Osteocyte (in vitro differentiated cells): ENCODE data around the gene KNTC1. TPM values are rescaled to one million over a fixed set of nuclear protein-coding genes. Genes with fewer than 3 reads are reported as not detected.
"Not testable (repeated sequence)": the region's sequence is repeated elsewhere in the genome, so short reads cannot be mapped to it uniquely, and the experiment has no call there.

Source experiments
- DNase-seq: peaks from one replicate; pipeline ENCODE4 v3.0.0; 2021; ENCODE audit warnings: mixed read lengths; ENCODE audit not compliant: unreplicated experiment; ENCODE audit errors: extremely low spot score
- H3K27ac Mint-ChIP-seq: one replicate; pipeline ENCODE4 v1.8.0; 2021; ENCODE audit warnings: mild to moderate bottlenecking, mixed read lengths; ENCODE audit not compliant: unreplicated experiment
- H3K27me3 Mint-ChIP-seq: one replicate; pipeline ENCODE4 v1.8.0; 2021; ENCODE audit warnings: mixed read lengths; ENCODE audit not compliant: unreplicated experiment
- H3K36me3 Mint-ChIP-seq: one replicate; pipeline ENCODE4 v1.8.0; 2021; ENCODE audit warnings: mixed read lengths; ENCODE audit not compliant: unreplicated experiment
- H3K4me1 Mint-ChIP-seq: one replicate; pipeline ENCODE4 v1.8.0; 2021; ENCODE audit warnings: mixed read lengths; ENCODE audit not compliant: unreplicated experiment
- H3K4me3 Mint-ChIP-seq: one replicate; pipeline ENCODE4 v1.8.0; 2021; ENCODE audit warnings: mild to moderate bottlenecking, moderate library complexity, mixed read lengths; ENCODE audit not compliant: unreplicated experiment
- H3K9me3 Mint-ChIP-seq: one replicate; pipeline ENCODE4 v1.8.0; 2021; ENCODE audit warnings: mixed read lengths; ENCODE audit not compliant: unreplicated experiment
- total RNA-seq: library from RNA; stranded (reverse); gene quantifications from 2 replicates; pipeline ENCODE4 v1.2.1, GENCODE V29; 2021
- TF ChIP-seq, protein P1 (sequence below): fragments of 200-600 bp; sonication (generic); IDR thresholded peaks from 2 replicates; pipeline ENCODE4 v1.5.0; 2021; ENCODE audit warnings: antibody characterized with exemption, mild to moderate bottlenecking, moderate library complexity

KNTC1 gene
- total RNA-seq, 1 donor from 2014 or later, result 14.1 TPM

DNA sequence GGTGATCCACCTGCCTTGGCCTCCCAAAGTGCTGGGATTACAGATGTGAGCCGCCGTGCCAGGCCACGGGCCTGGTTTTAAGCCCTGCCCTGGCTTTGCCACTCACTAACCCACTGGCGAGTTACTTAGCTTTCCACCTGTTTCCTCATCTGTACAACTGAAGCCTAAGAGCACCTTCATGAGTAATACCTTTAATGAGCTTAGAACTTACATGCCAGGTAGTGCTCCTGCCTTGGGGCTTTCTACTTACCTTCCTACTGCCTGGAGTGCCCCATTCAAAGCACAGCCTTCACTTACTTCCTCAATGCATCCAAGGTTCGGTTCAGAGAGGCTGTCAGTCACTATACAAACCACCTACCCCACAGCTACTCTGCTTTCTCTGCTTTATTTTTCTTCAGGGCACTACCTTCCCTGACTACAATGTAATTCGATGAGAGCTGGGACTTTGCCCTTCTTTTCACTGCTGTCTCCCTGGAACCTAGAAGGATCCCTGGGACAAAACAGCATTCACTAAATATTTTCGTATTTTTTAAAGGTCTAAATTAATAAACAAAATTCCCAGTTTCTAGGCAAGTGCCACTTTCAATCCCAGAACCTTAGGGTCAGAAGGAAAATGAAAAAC, 40.1 kb upstream of the KNTC1 start:
- Mint-ChIP-seq H3K4me1 (peaks cover 9% of the 10 kb centered on the region), H3K9me3 (no peaks in the 10 kb centered on the region), H3K27ac (no peak overlapping the region), H3K36me3 (peaks cover 53% of the 10 kb centered on the region), H3K4me3 (no peak overlapping the region), H3K27me3 (no peaks in the 10 kb centered on the region)
- peak; percentile 62 for DNase-seq
- TF ChIP-seq, protein P1, sequence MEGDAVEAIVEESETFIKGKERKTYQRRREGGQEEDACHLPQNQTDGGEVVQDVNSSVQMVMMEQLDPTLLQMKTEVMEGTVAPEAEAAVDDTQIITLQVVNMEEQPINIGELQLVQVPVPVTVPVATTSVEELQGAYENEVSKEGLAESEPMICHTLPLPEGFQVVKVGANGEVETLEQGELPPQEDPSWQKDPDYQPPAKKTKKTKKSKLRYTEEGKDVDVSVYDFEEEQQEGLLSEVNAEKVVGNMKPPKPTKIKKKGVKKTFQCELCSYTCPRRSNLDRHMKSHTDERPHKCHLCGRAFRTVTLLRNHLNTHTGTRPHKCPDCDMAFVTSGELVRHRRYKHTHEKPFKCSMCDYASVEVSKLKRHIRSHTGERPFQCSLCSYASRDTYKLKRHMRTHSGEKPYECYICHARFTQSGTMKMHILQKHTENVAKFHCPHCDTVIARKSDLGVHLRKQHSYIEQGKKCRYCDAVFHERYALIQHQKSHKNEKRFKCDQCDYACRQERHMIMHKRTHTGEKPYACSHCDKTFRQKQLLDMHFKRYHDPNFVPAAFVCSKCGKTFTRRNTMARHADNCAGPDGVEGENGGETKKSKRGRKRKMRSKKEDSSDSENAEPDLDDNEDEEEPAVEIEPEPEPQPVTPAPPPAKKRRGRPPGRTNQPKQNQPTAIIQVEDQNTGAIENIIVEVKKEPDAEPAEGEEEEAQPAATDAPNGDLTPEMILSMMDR, result no peak

DNA sequence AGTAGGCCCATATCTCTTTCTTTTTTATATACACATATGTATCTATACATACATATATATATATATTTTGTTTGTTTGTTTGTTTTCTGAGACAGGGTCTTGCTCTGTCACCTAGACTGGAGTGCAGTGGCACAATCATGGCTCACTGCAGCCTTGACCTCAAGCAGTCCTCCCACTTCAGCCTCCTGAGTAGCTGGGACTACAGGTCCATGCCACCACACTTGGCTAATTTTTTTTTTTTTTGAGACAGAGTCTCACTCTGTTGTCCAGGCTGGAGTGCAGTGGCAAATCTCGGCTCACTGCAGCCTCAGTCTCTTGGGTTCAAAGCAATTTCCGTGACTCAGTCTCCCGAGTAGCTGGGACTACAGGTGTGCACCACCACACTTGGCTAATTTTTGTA, 39.2 kb upstream of the KNTC1 start:
- not testable (repeated sequence) for H3K27ac Mint-ChIP-seq
- H3K36me3 Mint-ChIP-seq, result peaks cover 56% of the 10 kb centered on the region

GRCh38 chr12:122489038-122489437, 38.0 kb upstream of the KNTC1 start:
- Mint-ChIP-seq H3K36me3 (peaks cover 50% of the 10 kb centered on the region), H3K9me3 (no peaks in the 10 kb centered on the region), H3K4me1 (no peaks in the 10 kb centered on the region), H3K27ac (no peak overlapping the region), H3K4me3 (no peak overlapping the region), H3K27me3 (no peaks in the 10 kb centered on the region)
- DNase-seq, result no peak
- TF ChIP-seq, protein P1, result no peak

More for the DNA sequence above, 39.2 kb upstream of the KNTC1 start:
- DNase-seq, result peak; percentile 23
- H3K27me3 Mint-ChIP-seq, H3K4me1 Mint-ChIP-seq, H3K4me3 Mint-ChIP-seq, H3K9me3 Mint-ChIP-seq: not testable (repeated sequence)

DNA sequence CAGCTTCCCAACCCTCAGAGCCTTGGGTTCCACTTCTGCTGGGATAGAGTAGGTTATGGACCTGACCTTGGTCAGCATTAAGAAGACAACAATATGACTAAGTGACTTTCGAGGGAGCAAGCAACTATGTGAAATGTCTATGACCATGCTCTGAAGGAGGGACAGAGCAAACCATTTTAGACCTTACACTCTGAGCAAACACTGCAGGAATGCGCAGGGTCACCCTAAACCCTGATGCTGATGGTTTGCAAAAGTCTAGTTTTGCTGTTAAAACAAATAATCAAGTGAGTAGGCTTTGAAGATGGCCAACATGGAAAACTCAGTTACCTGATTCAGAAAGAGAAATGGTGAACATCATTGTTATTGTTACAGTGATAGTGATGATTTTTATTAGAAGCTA, 35.1 kb upstream of the KNTC1 start:
- TF ChIP-seq, protein P1, result no peak
- Mint-ChIP-seq H3K9me3 (no peaks in the 10 kb centered on the region), H3K36me3 (peaks cover 44% of the 10 kb centered on the region), H3K4me3 (no peak overlapping the region), H3K27me3 (no peaks in the 10 kb centered on the region), H3K27ac (no peak overlapping the region), H3K4me1 (peaks cover 3% of the 10 kb centered on the region)
- DNase-seq, result no peak

- not testable (repeated sequence) for H3K4me1 Mint-ChIP-seq, H3K9me3 Mint-ChIP-seq, H3K27ac Mint-ChIP-seq, H3K27me3 Mint-ChIP-seq, H3K4me3 Mint-ChIP-seq, DNase-seq
- H3K36me3 Mint-ChIP-seq, result peaks cover 38% of the 10 kb centered on the region
Observed at GRCh38 chr12:122493222-122493621, 33.8 kb upstream of the KNTC1 start.

DNA sequence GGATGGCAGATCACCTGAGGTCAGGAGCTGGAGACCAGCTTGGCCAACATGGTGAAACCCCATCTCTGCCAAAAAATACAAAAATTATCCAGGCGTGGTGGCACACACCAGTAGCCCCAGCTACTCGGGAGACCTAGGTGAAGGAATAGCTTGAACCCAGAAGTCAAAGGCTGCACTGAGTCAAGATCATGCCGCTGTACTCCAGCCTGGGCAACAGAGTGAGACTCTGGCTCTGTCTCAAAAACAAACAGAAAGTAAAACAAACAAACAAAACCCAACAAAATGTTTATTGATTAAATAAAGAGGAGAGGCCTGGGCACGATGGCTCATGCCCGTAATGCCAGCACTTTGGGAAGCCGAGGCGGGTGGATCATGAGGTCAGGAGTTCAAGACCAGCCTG, 31.8 kb upstream of the KNTC1 start:
- H3K4me3 Mint-ChIP-seq, result no peak overlapping the region
- no peaks in the 10 kb centered on the region for H3K9me3 Mint-ChIP-seq
- peak; percentile 54 for DNase-seq
- H3K36me3 Mint-ChIP-seq, result peaks cover 27% of the 10 kb centered on the region
- peaks cover 27% of the 10 kb centered on the region for H3K4me1 Mint-ChIP-seq
- TF ChIP-seq, protein P1, result no peak
- no peak overlapping the region for H3K27ac Mint-ChIP-seq
- H3K27me3 Mint-ChIP-seq, result no peaks in the 10 kb centered on the region
